GM19324 (cell line): Measurements from ENCODE around the gene SMIM34.
"Not testable (repeated sequence)": the region's sequence is repeated elsewhere in the genome, so short reads cannot be mapped to it uniquely, and the experiment has no call there.

ENCODE experiments used
- ATAC-seq: cut with Tn5 transposase; IDR thresholded peaks from one replicate; pipeline ENCODE4 v1.9.1; 2021; ENCODE audit warnings: mild to moderate bottlenecking, moderate library complexity; ENCODE audit not compliant: unreplicated experiment, low FRiP score

Gene SMIM34

GRCh38 chr21:34374940-34375618 lies 48.7 kb downstream of the SMIM34 start, which contains the start of gene SMIM11:
Gene SMIM11, plus strand, starts transcription at chr21:34375507. Its CDS starts 3,998 bp downstream, at chr21:34379505.
- peak; percentile 92 for ATAC-seq

GRCh38 chr21:34374462-34374861 lies 49.3 kb downstream of the SMIM34 start:
- not testable (repeated sequence) for ATAC-seq

- no peak for ATAC-seq
Observed at GRCh38 chr21:34372321-34372720, 51.4 kb downstream of the SMIM34 start.

GRCh38 chr21:34369741-34370140 lies 54.0 kb downstream of the SMIM34 start:
- ATAC-seq = no peak
